ENCODE data around the gene CACNA1D.

DNA sequence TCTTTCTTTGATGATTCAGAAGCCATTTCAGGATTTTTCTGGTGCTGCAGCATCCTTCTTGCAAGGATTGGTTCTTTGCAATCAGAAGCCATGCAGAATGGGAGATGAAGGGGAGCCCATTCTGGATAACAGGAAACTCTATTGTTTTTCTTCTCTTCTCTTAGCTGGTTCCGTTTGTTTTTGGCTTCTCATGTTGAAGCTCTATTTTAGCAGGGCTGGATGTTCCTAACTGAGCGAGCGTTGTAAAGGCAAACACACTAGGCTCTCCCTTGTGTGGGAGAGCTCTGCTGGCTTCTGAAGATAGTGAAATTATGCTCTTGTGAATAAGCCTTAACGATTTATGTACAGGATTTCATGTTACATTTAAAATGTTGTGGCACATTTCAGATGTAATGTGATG is 8.3 kb downstream of the CACNA1D start:
- TF ChIP-seq, protein P1, sequence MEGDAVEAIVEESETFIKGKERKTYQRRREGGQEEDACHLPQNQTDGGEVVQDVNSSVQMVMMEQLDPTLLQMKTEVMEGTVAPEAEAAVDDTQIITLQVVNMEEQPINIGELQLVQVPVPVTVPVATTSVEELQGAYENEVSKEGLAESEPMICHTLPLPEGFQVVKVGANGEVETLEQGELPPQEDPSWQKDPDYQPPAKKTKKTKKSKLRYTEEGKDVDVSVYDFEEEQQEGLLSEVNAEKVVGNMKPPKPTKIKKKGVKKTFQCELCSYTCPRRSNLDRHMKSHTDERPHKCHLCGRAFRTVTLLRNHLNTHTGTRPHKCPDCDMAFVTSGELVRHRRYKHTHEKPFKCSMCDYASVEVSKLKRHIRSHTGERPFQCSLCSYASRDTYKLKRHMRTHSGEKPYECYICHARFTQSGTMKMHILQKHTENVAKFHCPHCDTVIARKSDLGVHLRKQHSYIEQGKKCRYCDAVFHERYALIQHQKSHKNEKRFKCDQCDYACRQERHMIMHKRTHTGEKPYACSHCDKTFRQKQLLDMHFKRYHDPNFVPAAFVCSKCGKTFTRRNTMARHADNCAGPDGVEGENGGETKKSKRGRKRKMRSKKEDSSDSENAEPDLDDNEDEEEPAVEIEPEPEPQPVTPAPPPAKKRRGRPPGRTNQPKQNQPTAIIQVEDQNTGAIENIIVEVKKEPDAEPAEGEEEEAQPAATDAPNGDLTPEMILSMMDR (IDR thresholded peaks at IDR 0.05): no peak
- TF ChIP-seq POLR2A (IDR thresholded peaks at IDR 0.05): no peak
